Fibroblast of lung (primary cell): Measurements from ENCODE around the gene GPX4. TPM values are rescaled to one million over a fixed set of nuclear protein-coding genes. Genes with fewer than 3 reads are reported as not detected.

ENCODE experiments used
- DNase-seq, 2 donors: peaks; one replicate each; pipeline versions ENCODE4 v3.0.0 to v3.0.0-alpha.2; 2010; ENCODE audit warnings: low read depth in 2 of 2
- H2AFZ ChIP-seq: 2 replicates; pipeline ENCODE4 v1.5.1; 2012; ENCODE audit warnings: low read length, control low read depth, inconsistent platforms
- H3K27ac ChIP-seq: 2 replicates; pipeline ENCODE4 v1.5.1; 2011; ENCODE audit warnings: low read length, control low read depth; ENCODE audit not compliant: insufficient read depth
- H3K27me3 ChIP-seq: 2 replicates; pipeline ENCODE4 v1.5.1; 2011; ENCODE audit warnings: mild to moderate bottlenecking, low read length; ENCODE audit not compliant: control insufficient read depth, insufficient read depth
- H3K36me3 ChIP-seq: 2 replicates; pipeline ENCODE4 v1.5.1; 2011; ENCODE audit warnings: low read length; ENCODE audit not compliant: control insufficient read depth, insufficient read depth
- H3K4me1 ChIP-seq: 2 replicates; pipeline ENCODE4 v1.5.1; 2011; ENCODE audit warnings: low read length; ENCODE audit not compliant: control insufficient read depth, insufficient read depth; ENCODE audit errors: extremely low read depth
- H3K4me2 ChIP-seq: 2 replicates; pipeline ENCODE4 v1.5.1; 2011; ENCODE audit warnings: low read length, control low read depth; ENCODE audit not compliant: insufficient read depth; ENCODE audit errors: extremely low read depth
- H3K4me3 ChIP-seq, 4 experiments: fragments of 200-600 bp in 1 of 4; sonication (generic) in 1 of 4; replicated peaks in 1 of 4; 2 replicates each; pipeline ENCODE4 v1.5.1; 2011 to 2016; ENCODE audit warnings: low read length in 4 of 4, low read depth in 3 of 4, mild to moderate bottlenecking in 3 of 4, control low read depth in 2 of 4, inconsistent platforms in 1 of 4, mixed read lengths in 1 of 4; ENCODE audit not compliant: insufficient read depth in 1 of 4; ENCODE audit errors: control extremely low read depth in 1 of 4
- H3K79me2 ChIP-seq: 2 replicates; pipeline ENCODE4 v1.5.1; 2012; ENCODE audit warnings: mild to moderate bottlenecking, low read length, inconsistent platforms; ENCODE audit not compliant: control insufficient read depth, insufficient read depth
- H3K9ac ChIP-seq: 2 replicates; pipeline ENCODE4 v1.5.1; 2011; ENCODE audit warnings: mild to moderate bottlenecking, low read length, control low read depth; ENCODE audit not compliant: insufficient read depth
- H3K9me3 ChIP-seq: 2 replicates; pipeline ENCODE4 v1.5.1; 2012; ENCODE audit warnings: low read depth, low read length; ENCODE audit not compliant: control insufficient read depth, insufficient read depth
- H4K20me1 ChIP-seq: 2 replicates; pipeline ENCODE4 v1.5.1; 2011; ENCODE audit warnings: low read length; ENCODE audit not compliant: control insufficient read depth, insufficient read depth; ENCODE audit errors: extremely low read depth
- EZH2 ChIP-seq: IDR thresholded peaks from 2 replicates; pipeline ENCODE4 v1.5.1; 2012; ENCODE audit warnings: low read length, control low read depth, mild to moderate bottlenecking; ENCODE audit errors: missing control alignments
- polyA plus RNA-seq, 2 donors: library from polyadenylated mRNA; depleted of rRNA in 1 of 2; stranded (reverse) in 1 of 2; unstranded in 1 of 2; fragments of >200 nt; gene quantifications; 2 replicates each; pipeline ENCODE4 v1.2.1, GENCODE V29; 2011 to 2012; ENCODE audit warnings: missing spikeins in 1 of 2
- total RNA-seq: library from RNA; depleted of rRNA; stranded (reverse); fragments of >200 nt; gene quantifications from 2 replicates; pipeline ENCODE4 v1.2.1, GENCODE V29; 2014
- TF ChIP-seq, protein P1 (sequence below), 2 donors: IDR thresholded peaks in 1 of 2; conservative IDR thresholded peaks in 1 of 2; 1 replicate in 1 of 2; 2 replicates in 1 of 2; pipeline ENCODE4 v1.5.1; 2011 to 2012; ENCODE audit warnings: low read length in 2 of 2, control low read depth in 1 of 2, inconsistent platforms in 1 of 2, low read depth in 1 of 2, mild to moderate bottlenecking in 1 of 2

The GPX4 gene
- total and polyA plus RNA-seq, 2 donors (not counting 1 experiment from before 2014, with no cell fraction given): 325 to 430 TPM

DNA sequence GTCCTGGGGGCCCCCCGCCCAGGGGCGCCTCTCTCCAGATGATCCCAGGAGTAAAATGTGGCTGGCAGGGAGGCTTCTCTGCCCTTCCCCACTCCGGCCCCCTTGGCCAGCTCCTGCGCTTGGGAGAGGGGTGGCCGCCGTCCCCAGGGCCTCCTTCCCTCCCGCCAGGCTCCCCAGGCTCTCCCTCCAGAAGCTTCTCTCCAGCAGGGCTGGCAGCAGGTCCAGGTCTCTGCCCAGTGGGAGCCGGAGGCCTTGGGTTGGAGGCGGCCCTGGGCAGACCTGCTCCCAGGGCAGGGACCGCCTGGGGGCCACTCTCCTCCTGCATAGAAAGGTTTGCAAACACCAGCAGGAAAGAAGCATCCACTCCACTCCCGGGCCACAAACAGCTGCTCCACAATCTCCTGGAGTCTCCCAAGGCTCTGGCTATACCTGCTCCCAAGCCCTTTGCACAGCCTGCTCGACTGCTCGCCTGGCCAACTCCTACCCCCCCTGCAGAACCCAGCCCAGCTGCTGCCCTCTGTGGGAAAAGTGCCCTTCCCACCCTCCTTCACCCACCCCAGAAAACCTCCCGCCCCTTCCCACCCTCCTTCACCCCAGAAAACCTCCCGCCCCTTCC, 44.2 kb downstream of the GPX4 start:
- H2AFZ ChIP-seq: no peak overlapping the region
- H3K36me3 ChIP-seq: peaks cover 45% of the 10 kb centered on the region
- peaks cover 8% of the 10 kb centered on the region for H3K4me1 ChIP-seq
- no peak overlapping the region for H3K4me3 ChIP-seq
- DNase-seq: no peak
- no peaks in the 10 kb centered on the region for H4K20me1 ChIP-seq
- TF ChIP-seq EZH2: no peak
- TF ChIP-seq, protein P1, sequence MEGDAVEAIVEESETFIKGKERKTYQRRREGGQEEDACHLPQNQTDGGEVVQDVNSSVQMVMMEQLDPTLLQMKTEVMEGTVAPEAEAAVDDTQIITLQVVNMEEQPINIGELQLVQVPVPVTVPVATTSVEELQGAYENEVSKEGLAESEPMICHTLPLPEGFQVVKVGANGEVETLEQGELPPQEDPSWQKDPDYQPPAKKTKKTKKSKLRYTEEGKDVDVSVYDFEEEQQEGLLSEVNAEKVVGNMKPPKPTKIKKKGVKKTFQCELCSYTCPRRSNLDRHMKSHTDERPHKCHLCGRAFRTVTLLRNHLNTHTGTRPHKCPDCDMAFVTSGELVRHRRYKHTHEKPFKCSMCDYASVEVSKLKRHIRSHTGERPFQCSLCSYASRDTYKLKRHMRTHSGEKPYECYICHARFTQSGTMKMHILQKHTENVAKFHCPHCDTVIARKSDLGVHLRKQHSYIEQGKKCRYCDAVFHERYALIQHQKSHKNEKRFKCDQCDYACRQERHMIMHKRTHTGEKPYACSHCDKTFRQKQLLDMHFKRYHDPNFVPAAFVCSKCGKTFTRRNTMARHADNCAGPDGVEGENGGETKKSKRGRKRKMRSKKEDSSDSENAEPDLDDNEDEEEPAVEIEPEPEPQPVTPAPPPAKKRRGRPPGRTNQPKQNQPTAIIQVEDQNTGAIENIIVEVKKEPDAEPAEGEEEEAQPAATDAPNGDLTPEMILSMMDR (conservative IDR thresholded peaks at IDR 0.05 in 1 of 2, IDR thresholded peaks at IDR 0.05 in 1 of 2; ENCODE audit: low read depth in 1 of 2, low read length in 2 of 2): no peak
- no peaks in the 10 kb centered on the region for H3K9me3 ChIP-seq
- no peaks in the 10 kb centered on the region for H3K27me3 ChIP-seq
- no peak overlapping the region for H3K9ac ChIP-seq
- peaks cover 12% of the 10 kb centered on the region for H3K79me2 ChIP-seq
- no peak overlapping the region for H3K27ac ChIP-seq
- no peak overlapping the region for H3K4me2 ChIP-seq

DNA sequence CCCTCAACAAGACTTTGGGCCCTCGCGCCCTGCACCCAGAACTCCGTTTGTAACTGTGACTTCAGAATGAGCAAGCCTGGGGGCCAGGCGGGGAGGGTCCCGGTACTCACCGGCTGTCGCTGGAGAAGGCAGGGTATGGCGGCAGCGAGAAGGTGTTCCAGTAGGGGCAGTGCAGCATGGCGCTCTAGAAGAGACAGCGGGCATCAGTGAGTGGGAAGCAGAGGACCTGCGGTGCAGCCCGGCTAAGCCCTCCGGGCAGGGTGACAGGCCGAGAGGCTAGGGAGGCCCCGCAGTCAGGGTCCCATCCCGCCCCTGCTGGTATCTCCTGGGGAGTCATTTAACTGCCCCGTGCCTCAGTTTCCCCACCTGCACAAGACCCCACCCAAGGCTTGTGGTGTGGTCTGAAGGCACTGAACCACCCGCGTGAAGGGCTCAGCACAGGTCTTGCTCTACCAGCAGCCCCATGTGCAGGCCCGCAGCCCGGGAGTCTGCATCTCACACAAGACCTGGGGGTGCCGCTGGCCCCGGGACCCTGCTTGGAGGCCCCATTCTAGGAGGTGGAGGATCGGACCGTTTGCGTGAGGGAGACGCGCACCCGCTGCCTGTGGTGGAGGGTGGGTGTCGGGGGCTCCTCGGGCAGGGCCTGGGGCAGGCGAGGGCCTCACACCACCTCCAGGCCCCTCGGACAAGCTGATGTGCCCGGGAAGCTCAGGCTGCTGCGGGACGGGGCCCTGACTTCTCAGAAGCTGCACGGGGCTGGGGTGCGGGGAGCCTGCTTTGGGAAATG, 45.7 kb downstream of the GPX4 start:
- Histone ChIP-seq H3K79me2 (peaks cover 21% of the 10 kb centered on the region), H4K20me1 (no peaks in the 10 kb centered on the region), H3K4me3 (no peak overlapping the region), H3K4me1 (peaks cover 10% of the 10 kb centered on the region), H2AFZ (no peak overlapping the region), H3K9me3 (no peaks in the 10 kb centered on the region), H3K27ac (no peak overlapping the region), H3K4me2 (no peak overlapping the region), H3K9ac (no peak overlapping the region), H3K27me3 (no peaks in the 10 kb centered on the region), H3K36me3 (peaks cover 41% of the 10 kb centered on the region)
- no peak for DNase-seq
- TF ChIP-seq, protein P1 (conservative IDR thresholded peaks at IDR 0.05 in 1 of 2, IDR thresholded peaks at IDR 0.05 in 1 of 2; ENCODE audit: low read depth in 1 of 2, low read length in 2 of 2): no peak
- TF ChIP-seq EZH2: no peak

GRCh38 chr19:1150333-1151036, 46.7 kb downstream of the GPX4 start:
- Histone ChIP-seq H3K9me3 (no peaks in the 10 kb centered on the region), H3K4me2 (no peak overlapping the region), H3K36me3 (peaks cover 39% of the 10 kb centered on the region), H3K9ac (no peak overlapping the region), H3K27ac (no peak overlapping the region), H3K79me2 (peaks cover 29% of the 10 kb centered on the region), H3K4me1 (peaks cover 19% of the 10 kb centered on the region), H4K20me1 (no peaks in the 10 kb centered on the region), H3K27me3 (no peaks in the 10 kb centered on the region), H3K4me3 (no peak overlapping the region), H2AFZ (no peak overlapping the region)
- no peak for TF ChIP-seq EZH2
- TF ChIP-seq, protein P1 (conservative IDR thresholded peaks at IDR 0.05 in 1 of 2, IDR thresholded peaks at IDR 0.05 in 1 of 2; ENCODE audit: low read depth in 1 of 2, low read length in 2 of 2): no peak
- DNase-seq: no peak
